Cardiac muscle cell (in vitro differentiated cells and primary cell): ENCODE results near the gene NADK. TPM values are rescaled to one million over a fixed set of nuclear protein-coding genes. Genes with fewer than 3 reads are reported as not detected.
"Not testable (repeated sequence)": the region's sequence is repeated elsewhere in the genome, so short reads cannot be mapped to it uniquely, and the experiment has no call there.

Experiments
- DNase-seq, 2 donors: peaks; one replicate each; pipeline versions ENCODE4 v3.0.0 to v3.0.0-alpha.2; 2010 to 2017; ENCODE audit warnings: low read depth in 1 of 2, low spot score in 1 of 2
- H3K27ac ChIP-seq: fragments of 200-600 bp; sonication (generic); 2 replicates; pipeline ENCODE4 v1.5.1; 2016
- H3K27me3 ChIP-seq: fragments of 200-600 bp; sonication (generic); 2 replicates; pipeline ENCODE4 v1.6.0; 2016; ENCODE audit warnings: control low read depth
- H3K36me3 ChIP-seq: fragments of 200-600 bp; sonication (generic); 2 replicates; pipeline ENCODE4 v1.5.1; 2016; ENCODE audit warnings: control low read depth
- H3K4me1 ChIP-seq: fragments of 200-600 bp; sonication (generic); 2 replicates; pipeline ENCODE4 v1.8.1; 2017; ENCODE audit warnings: low read depth, mild to moderate bottlenecking, mixed run types
- H3K4me3 ChIP-seq: fragments of 200-600 bp; sonication (generic); 2 replicates; pipeline ENCODE4 v1.5.1; 2016; ENCODE audit warnings: mild to moderate bottlenecking
- H3K9me3 ChIP-seq: fragments of 200-600 bp; sonication (generic); 2 replicates; pipeline ENCODE4 v1.5.1; 2017; ENCODE audit warnings: low read depth, mild to moderate bottlenecking, control low read depth
- CTCF ChIP-seq: IDR thresholded peaks from 2 replicates; pipeline ENCODE4 v1.5.1; 2012; ENCODE audit warnings: low read depth, mild to moderate bottlenecking, low read length
- polyA plus RNA-seq: library from polyadenylated mRNA; unstranded; fragments of >200 nt; fragmentation: Nextera tagmentation; extraction: Ambion mirVana; gene quantifications from 2 replicates; pipeline ENCODE4 v1.2.1, GENCODE V29; 2016
- total RNA-seq: library from RNA; depleted of rRNA; stranded (reverse); fragments of >200 nt; gene quantifications from 2 replicates; pipeline ENCODE4 v1.2.3, GENCODE V29; 2016

NADK gene
- total and polyA plus RNA-seq, 2 experiments from 2014 or later: 42.7 to 71.2 TPM

- not testable (repeated sequence) for H3K9me3 ChIP-seq, DNase-seq, H3K36me3 ChIP-seq, H3K4me1 ChIP-seq, H3K27ac ChIP-seq, H3K4me3 ChIP-seq, H3K27me3 ChIP-seq
Observed at GRCh38 chr1:1737675-1738590, 40.3 kb downstream of the NADK start.

- TF ChIP-seq CTCF: no peak
- Histone ChIP-seq H3K27ac (no peak overlapping the region), H3K27me3 (no peaks in the 10 kb centered on the region), H3K4me1 (no peaks in the 10 kb centered on the region), H3K36me3 (no peaks in the 10 kb centered on the region), H3K9me3 (no peaks in the 10 kb centered on the region), H3K4me3 (no peak overlapping the region)
- no peak for DNase-seq
Observed at GRCh38 chr1:1732381-1732780, 45.9 kb downstream of the NADK start.

- H3K27ac ChIP-seq: no peak overlapping the region
- TF ChIP-seq CTCF: no peak
- no peaks in the 10 kb centered on the region for H3K27me3 ChIP-seq
- no peak for DNase-seq
- no peak overlapping the region for H3K4me3 ChIP-seq
- no peaks in the 10 kb centered on the region for H3K36me3 ChIP-seq
- no peaks in the 10 kb centered on the region for H3K4me1 ChIP-seq
- no peaks in the 10 kb centered on the region for H3K9me3 ChIP-seq
Observed at GRCh38 chr1:1730870-1731269, 47.4 kb downstream of the NADK start.

- H3K27me3 ChIP-seq, H3K27ac ChIP-seq, H3K4me3 ChIP-seq, H3K4me1 ChIP-seq, DNase-seq, H3K36me3 ChIP-seq, H3K9me3 ChIP-seq: not testable (repeated sequence)
Observed at GRCh38 chr1:1730230-1730629, 48.0 kb downstream of the NADK start.

- not testable (repeated sequence) for H3K27ac ChIP-seq, H3K4me3 ChIP-seq, H3K4me1 ChIP-seq, H3K9me3 ChIP-seq, DNase-seq, H3K27me3 ChIP-seq, H3K36me3 ChIP-seq
Observed at GRCh38 chr1:1729116-1729816, 49.0 kb downstream of the NADK start.

GRCh38 chr1:1728308-1729005 is 49.8 kb downstream of the NADK start:
- H3K4me1 ChIP-seq, H3K9me3 ChIP-seq, H3K27me3 ChIP-seq, H3K4me3 ChIP-seq, H3K27ac ChIP-seq, H3K36me3 ChIP-seq: not testable (repeated sequence)
- DNase-seq: peak in 1 of 2 donors; percentile 67

GRCh38 chr1:1727131-1727651 is 51.1 kb downstream of the NADK start:
- DNase-seq, H3K27ac ChIP-seq, H3K4me3 ChIP-seq, H3K27me3 ChIP-seq, H3K4me1 ChIP-seq, H3K36me3 ChIP-seq, H3K9me3 ChIP-seq: not testable (repeated sequence)

- not testable (repeated sequence) for H3K27me3 ChIP-seq, H3K4me3 ChIP-seq, H3K27ac ChIP-seq, H3K9me3 ChIP-seq, H3K4me1 ChIP-seq, DNase-seq, H3K36me3 ChIP-seq
Observed at GRCh38 chr1:1726088-1726487, 52.2 kb downstream of the NADK start.
